Inflammatory macrophage treated with lipopolysaccharide for 1 hour (primary cell): Measurements from ENCODE around the gene FAT1.

Experiments used
- DNase-seq, 2 donors: peaks; one replicate each; pipeline ENCODE4 v3.0.0-alpha.2; 2020 to 2022

Gene FAT1

GRCh38 chr4:186749611-186750281 is 26.1 kb upstream of the FAT1 start:
- DNase-seq: no peak

GRCh38 chr4:186746581-186746980 is 22.9 kb upstream of the FAT1 start:
- no peak for DNase-seq

- DNase-seq: no peak
Measured at GRCh38 chr4:186743261-186743660, 19.6 kb upstream of the FAT1 start.

DNA sequence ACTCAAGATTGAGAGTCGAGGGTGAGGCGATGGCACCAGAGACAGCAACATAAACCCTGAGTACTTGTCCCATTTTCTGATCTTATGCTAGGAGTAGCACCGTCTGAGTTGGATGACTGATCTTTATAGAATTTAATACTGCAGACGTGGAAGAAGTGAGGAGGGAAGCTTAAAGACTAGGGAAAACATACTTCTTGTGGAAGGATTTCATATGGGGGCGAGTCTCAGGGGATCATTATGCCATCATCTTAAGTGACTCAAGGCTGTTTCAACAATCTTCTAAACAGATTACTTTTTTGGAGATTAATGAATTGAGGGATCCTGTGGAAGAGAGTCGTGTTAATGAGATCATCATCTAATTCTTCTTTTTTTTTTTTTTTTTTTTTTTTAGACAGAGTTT is 17.2 kb upstream of the FAT1 start:
- DNase-seq: no peak

GRCh38 chr4:186739802-186740434 is 16.3 kb upstream of the FAT1 start:
- DNase-seq: no peak

DNA sequence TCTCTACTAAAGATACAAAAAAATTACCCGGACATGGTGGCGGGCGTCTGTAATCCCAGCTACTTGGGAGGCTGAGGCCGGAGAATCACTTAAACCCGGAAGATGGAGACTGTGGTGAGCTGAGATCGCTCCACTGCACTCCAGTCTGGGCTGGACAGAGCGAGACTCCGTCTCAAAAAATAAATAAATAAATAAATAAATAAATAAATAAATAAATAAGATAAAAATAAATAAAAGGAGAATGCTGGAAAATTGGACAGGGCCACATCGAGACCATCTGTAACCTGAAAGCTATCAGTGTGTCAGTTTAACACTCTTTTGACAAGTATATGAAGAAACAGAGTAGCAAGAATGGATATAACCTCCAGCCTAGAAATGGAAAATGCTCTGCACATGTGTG is 15.7 kb upstream of the FAT1 start:
- no peak for DNase-seq

GRCh38 chr4:186738421-186738820 is 14.8 kb upstream of the FAT1 start:
- no peak for DNase-seq

DNA sequence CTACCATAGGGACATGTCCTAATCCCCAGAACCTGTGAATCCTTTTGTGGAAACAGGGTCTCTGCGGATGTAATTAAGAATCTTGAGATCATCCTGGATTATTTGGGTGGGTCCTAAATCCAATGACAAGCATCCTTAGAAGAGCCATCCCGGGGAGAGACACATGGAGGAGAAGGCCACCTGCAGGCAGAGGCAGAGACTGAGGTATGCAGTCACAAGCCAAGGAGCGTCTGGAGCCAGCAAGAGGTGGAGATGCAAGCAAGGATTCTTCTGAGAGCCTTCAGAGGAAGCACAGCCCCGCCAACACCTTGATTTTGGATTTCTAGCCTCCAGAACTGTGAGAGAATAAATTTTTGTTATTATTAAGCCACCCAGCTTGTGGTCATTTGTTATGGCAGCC is 13.8 kb upstream of the FAT1 start:
- DNase-seq: no peak

DNA sequence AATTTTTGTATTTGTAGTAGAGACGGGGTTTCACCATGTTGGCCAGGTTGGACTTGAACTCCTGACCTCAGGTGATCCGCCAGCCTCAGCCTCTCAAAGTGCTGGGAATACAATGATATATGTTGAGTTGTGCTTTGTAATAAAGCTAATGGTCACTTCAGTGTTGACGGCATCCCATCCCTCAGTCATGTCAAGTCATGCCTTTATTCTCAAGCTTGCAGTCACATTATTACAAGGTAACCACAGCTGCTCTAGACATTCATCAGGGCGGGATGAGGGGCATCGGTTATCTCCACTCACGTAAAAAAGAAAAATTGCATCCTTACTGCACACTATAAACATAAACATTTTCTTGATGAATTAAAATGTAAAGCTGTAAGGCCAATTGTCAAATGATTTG is 12.8 kb upstream of the FAT1 start:
- no peak for DNase-seq

GRCh38 chr4:186734251-186734650 is 10.6 kb upstream of the FAT1 start:
- no peak for DNase-seq

GRCh38 chr4:186733778-186734177 is 10.1 kb upstream of the FAT1 start:
- no peak for DNase-seq

DNA sequence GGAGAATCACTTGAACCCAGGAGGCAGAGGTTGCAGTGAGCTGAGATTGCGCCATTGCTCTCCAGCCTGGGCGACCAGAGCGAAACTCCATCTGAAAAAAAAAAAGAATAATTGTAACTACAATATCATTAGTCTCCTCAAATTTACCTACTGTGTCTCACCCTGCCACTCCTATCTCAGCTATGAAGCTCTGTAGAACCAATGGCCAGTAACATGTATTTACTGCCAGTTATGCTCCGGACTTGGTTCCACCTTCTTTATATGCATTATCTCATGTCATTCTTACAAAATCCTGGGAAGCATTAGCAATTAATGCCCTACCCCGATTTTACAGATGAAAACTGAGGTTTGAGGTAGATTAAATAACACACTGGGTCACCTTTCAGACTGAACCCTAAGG is 7.0 kb upstream of the FAT1 start:
- no peak for DNase-seq

DNA sequence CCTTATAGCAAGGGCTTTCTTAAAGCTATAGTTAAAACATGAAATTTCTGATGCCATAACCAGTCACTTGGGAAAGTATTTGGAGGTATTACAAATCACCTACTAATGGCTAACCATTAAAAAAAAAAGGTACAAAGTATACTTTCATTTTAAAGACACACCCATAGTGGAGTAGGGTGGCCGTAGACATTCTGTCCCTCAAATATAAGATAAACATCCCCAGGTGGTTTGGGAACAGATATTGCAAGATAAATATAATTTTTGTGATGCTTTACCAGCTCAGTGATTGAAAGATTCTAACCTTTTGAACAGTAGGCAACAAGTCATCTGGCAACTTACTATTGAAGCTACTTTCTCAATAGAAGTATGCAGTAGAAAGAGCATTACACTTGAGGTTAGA is 6.2 kb upstream of the FAT1 start:
- no peak for DNase-seq

DNA sequence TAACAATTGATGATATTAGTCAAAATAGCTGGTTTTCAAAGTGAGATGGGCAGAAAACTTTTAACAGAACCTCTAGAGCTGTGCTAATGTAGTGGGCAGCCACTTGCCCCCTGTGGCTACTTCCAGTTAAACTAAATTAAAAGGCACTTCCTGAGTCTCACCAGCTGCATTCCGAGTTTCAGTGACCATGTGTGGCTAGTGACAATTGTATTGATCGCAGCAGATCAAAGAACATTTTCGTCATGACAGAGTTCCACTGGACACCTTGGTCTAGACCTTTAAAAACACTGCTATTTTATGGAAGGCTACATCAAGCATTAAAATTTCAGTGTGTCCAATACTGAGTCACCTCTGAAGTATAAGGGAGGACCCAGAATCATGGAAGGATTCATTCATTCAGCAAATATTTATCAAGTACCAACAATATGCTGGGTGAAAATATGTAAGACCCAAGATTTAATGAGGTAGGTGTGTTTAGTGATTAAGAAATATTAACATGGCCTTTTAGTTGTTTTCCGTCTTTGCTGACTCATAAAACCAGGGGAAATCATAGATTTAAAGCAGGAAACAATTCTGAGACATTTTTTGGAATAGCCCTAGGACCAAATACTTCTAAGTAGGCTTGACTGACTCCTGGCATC is 5.1 kb upstream of the FAT1 start:
- DNase-seq: no peak

DNA sequence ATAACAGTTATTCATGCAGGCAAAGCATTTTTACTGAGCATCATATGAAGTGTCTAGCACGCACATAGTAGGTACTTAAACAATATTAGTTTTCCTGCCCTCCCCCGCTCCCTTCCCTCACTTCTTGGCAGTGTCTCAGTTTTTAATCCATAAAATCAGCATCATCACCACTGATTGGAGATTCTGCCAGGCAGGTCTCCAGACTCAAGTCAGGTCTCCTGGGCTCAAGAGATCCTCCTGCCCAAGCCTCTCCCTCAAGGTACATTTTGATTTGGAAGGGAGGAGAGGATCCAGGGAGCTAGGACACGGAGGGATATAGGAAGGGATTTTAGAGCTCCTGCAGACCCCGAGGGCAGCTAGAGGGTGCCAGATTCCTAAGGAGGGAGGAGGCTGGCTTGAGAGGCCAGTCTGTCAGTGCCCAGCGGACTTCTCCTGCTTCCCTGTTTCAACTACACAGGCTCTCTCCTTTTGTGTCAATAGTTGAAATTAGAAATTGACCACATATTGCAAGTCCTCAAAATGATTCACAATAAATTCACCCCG is 4.4 kb upstream of the FAT1 start:
- DNase-seq: no peak

GRCh38 chr4:186727169-186727976 is 3.7 kb upstream of the FAT1 start:
- DNase-seq: no peak

DNA sequence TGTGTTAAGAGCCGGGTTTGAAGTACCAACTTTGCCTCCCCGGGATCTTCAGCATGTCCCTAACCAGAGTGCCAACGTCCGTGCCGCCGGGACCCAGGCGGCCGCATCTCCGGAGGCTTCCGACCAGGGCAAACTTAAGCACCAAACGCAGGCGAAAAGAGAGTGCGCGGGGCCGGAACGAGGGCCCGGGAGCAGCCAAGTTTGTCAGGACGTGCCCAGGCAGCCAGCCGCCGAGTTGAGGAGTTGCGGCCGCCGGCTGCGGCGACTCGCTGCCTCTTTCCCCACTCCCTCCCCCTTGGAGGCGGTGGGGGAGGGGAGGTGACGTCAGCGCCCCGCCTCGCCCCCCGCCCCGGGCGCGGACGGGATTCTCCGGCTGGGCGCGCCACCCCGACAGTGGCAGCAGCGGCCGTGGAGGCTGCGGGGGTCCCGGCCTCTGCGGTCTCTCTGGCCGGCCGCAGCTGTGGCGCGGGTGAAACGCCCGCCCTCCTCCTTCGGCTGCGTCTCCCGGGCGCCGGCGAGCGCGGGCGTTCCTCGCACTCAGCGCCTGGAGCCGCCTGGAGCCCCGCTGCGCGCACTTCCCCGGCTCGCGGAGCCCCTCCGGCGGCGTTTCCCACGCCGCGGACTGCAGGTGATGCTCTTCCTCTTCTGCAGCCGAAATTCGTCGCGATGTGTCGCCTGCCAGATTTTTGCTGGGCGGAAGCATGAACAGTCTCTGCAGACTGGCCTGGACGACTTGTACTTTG is 2.9 kb upstream of the FAT1 start:
- no peak for DNase-seq

DNA sequence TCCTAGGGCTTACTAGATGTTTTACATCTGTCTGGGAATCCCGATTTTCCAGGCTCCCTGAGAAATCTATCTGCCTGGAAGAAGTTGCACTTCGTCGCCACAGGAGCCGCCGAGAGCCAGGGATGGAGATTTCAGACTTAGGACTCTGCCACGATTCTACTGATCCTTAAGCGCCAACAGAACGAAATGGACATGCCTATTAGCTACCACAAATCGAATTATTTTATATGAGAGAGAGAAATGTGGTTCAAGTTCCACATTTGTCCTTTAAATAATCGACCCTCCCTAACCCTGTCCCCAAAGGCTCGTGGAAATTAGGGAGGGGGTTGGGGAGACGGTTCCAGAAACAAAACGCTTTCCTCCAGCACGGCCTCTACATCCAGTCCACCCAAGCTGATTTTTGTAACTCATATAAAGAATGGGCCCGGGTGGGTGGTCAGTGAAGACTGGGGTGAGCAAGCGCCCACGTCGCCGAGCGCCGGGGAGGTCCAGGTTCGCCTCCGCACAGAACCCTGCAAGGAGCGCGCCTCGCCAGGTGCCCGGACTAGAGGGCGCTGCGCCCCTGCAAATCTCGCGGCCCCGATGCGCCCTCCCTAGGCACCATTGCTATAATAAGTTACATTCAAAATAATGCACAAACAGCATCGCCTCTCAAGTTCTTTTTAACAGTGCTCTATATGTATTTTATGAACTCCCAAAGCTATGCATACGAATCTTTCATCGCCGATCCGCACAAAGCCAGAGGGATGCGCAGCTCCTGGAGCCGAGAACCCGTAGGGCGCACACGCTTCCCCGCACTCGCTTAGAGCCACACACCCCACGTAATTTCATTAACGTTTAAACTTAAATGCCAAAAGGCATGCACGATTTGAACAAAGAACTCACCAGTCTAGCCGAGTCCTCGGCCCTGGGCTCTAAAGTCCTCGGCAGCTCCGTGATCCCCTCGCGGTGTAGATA is 2.1 kb upstream of the FAT1 start:
- DNase-seq: no peak

DNA sequence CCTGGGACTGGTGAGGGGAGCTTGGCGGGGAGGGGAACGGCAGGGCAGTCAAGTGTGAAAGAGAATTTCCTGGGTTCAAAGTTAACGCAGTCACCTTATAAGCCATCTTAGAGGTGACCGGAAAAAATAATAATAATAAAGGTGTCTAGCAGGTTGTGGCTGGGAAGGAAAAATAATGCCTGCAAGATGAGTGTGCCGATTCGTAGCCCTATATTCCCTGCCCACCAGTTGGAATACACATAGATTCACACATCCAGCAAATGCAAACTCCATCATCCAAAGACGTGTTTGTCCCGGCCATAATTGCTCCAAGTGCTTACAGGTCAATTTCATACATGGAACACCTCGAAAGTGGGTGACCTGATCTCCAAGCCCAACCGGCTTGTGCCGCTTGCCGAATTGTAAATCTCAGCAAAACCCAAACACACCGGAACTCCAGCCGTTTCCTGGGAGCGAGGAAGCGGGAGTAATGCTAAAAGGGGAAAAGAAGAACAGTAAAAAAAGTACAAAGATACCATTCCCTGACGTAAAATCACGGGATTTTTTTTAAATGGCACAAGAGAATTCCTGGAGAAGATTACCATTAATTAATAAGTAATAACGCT is 1.3 kb upstream of the FAT1 start:
- no peak for DNase-seq

DNA sequence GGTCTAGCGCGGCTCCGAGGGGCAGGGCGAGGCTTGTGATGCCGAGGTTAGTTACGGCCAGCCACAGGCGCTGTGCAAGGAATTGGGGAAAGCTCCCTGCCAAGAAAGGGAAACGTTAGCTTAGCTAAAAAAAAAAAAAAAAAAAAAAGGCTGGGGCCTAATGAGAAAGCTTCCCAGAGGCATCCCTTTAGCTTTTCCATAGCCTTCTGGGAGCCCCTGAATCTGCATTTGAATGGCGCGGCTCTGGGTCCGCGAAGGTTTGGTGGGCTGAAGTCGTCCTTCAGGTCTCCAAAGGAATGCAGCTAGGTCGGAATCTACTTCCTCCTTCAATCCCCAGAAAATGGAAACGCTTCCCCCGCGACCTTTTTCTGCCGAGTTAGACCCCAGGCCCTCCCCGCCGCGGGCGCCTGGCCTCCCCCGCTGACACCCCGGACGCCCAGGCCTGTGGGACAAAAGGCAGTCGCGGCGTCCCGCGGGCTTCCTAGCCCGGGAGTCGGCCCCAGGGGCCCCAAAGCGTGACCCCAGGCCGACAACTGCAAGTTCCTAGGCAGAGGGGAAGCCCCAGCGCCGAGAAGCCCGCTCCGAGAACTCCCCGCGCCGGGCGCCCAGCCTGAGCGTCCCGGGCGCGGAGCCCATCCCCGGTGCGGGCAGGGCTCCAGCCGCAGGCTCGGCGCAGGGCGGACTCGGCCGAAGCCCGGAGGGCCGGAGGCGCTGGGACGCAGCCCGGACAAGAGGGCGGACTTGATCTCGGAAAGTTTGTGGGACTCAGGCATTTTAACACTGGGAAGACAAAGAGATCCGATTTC is 605 bp upstream of the FAT1 start:
- DNase-seq: no peak
